HG03520 (cell line): ENCODE data around the gene ZSWIM4.

ENCODE experiments used
- ATAC-seq: cut with Tn5 transposase; IDR thresholded peaks from one replicate; pipeline ENCODE4 v1.9.1; 2021; ENCODE audit warnings: mild to moderate bottlenecking, moderate library complexity; ENCODE audit not compliant: unreplicated experiment

The ZSWIM4 gene

GRCh38 chr19:13866463-13867046 lies 71.3 kb downstream of the ZSWIM4 start:
- ATAC-seq = no peak

DNA sequence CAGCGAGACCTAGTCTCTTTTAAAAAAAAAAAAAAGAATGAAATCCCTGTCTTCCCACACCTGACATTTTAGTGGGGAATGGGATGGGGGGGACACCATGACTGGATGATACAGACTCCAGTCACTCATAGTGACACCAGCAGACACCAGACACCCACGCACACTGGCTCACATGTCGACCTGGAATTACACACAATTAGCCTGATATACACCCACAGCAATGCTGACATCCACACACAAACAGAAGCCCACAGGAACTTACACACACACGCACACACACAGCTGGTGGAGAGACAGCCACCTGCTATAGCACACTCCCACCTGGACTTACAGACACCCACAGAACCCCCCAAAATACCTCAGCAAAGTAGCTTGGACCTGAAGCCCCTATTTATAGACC lies 73.4 kb downstream of the ZSWIM4 start:
- ATAC-seq = no peak

- no peak for ATAC-seq
Measured at GRCh38 chr19:13869281-13869680, 74.0 kb downstream of the ZSWIM4 start.

DNA sequence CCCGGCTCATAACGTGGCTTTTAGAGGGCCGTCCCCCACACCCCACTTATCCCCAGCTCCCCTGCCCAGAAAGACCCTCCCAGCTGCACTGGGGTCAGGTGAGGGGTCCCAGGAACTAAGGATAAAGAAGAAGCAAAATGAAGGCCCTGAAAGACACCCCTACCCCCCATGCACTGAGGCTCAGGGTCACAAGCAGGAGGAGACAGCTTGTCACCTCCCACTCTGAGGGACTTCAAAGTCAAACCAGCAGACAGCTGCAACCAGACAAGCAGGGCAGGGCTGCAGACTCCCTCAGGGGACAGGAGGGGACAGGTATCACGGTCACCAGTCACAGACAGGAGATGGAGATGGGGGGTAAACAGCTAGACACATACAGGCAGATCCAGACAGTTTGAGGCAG lies 75.6 kb downstream of the ZSWIM4 start:
- no peak for ATAC-seq

DNA sequence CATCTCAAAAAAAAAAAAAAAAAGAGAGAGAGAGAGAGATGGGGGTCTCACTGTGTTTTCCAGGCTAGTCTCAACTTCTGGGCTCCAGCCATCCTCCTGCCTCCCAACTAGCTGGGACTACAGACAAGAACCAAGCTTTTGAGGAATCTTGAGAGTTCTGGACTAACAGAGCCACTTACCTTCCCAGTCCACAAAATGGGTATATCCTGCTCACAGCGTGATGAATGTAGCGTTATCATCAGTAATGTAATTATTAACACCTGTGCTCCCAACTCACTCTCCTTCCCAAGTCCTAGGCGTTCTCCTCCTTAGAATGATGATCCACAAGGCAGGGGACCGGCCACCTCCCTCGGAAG lies 77.1 kb downstream of the ZSWIM4 start:
- ATAC-seq = no peak

DNA sequence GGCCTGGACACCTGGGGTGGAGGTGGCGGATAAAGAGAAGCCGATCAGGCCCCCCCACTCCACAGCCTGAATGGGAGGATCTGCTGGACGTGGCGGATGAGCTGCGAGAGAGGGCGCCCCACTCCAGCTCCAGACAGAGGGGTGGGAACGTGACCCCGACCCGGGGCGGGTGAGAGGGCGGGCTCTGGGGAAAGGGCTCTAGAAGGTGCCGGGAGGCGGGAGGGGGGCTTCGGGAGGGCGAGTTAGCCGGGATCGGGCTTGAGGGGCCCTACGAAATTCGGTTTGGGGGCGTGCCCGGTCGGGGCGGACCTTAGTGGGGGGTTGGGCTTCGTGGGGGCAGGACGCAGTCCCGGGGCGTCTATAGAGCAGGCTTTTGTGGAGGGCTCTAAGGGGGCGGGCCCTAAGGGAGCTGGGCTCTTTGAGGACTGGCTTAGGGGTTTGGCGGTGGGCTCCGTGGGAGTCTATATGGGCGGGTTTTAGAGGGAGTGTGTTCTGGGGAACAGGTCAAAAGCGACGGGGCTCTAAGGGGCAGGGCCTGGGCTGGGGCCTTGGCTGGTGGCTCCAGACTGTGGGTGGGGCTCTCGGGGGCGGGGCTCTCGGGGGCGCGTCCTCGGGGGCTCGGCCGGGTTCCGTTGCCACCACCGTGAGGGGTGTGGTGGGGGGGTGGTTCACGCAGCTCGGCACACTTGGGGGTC lies 77.6 kb downstream of the ZSWIM4 start:
- no peak for ATAC-seq

GRCh38 chr19:13873834-13874515 lies 78.7 kb downstream of the ZSWIM4 start:
- ATAC-seq = no peak

DNA sequence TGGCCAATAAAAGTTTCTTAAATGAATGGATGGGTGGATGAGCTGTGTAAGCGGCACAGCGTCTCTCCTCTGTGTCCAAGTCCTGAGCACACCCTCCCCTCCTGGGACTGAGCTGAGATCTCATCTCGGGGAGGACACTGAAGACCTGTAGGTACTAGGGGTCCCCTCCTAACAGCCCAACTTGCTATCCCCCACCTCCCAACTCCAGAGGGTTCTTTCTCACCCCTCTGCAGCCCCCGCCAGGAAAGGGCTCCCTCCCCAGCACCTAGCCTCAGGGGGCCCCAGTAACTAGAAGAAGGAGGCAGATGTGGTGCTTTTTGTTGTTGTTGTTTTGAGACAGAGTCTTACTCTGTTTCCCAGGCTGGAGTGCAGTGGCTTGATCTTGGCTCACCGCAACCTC lies 80.6 kb downstream of the ZSWIM4 start:
- ATAC-seq = no peak

DNA sequence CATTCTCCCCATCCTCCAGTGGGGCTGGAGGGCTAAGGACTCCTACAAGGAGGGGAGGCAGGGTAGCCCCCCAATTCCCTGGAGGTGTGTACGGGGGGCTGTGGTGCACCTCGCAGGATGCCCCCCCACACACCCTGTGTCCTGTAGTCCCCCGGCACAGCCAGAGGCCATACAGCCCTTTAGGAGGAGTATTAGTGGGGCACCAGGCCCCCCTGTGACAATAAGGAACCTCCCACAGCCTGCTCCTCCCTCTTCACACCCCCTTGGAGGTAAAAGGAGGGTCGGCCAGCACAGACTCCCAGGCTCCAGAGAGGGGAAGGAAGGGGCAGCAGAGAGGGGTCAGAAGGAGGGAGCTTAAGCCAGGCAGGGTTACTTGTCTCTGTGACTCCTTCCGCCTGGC lies 81.6 kb downstream of the ZSWIM4 start, which contains the start of gene NANOS3:
Gene NANOS3 (plus strand): TSS at position 301 of the 400 bp plus-strand sequence. CDS start 115 bp downstream, outside the sequence.
- no peak for ATAC-seq

DNA sequence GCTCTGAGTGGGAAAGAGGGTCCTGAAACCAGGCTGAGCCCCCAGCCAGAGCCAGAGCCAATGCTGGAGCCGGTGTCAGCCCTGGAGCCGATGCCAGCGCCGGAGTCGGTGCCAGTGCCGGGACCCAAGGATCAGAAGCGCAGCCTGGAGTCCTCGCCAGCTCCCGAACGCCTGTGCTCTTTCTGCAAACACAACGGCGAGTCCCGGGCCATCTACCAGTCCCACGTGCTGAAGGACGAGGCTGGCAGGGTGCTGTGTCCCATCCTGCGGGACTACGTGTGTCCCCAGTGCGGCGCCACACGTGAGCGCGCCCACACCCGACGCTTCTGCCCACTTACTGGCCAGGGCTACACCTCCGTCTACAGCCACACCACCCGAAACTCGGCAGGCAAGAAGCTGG lies 82.1 kb downstream of the ZSWIM4 start:
- no peak for ATAC-seq

DNA sequence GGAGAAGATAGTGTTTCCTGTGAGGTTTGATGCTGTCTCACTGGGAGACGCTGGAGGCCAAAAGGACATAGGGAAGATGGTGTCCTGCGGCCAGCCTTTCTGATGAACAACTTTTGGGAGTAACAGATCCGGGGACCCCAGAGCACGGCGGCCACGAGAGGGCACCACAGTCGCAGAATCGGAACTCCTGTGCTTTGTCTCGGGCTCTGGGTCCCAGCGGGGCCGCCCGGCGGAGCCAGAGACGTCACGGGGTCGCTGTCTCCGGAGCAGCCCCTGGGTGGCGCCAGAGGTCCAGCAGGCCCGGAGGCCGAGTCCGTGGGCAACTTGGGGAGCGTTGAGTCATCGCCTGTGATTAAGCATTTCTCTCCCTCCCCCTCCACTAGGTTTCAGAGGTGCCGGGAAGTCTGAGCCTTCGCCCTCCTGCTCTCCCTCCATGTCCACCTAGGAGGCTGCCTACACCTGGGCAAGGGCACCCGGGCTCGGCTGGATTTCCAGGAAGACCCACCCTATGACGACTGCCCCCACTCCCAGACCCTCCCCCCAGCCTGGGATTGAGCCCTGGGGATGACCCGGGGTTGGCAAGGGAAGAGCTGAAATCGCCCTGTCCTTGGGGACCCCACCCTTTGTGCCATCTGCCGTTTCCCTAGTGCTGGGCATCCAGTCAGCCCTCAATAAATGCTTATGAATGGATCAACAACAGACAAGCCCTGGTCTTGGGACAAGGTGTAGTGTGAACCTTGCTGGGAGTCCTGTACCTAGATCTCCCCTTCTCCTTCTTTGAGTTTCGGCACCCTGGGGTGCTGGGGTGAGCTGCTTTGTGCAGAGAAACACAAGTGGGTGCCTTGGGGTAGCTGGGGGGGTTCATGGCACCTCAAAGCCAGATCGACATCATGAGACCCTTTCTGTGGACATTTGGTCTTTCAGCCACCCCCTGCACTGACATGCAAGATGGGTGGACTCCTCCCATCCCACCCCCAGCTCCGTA lies 85.1 kb downstream of the ZSWIM4 start:
- ATAC-seq = no peak

- no peak for ATAC-seq
Measured at GRCh38 chr19:13881251-13881691, 86.0 kb downstream of the ZSWIM4 start.
